K562 (cell line): ENCODE data around the gene CTXND1. TPM values are rescaled to one million over a fixed set of nuclear protein-coding genes. Genes with fewer than 3 reads are reported as not detected.

ENCODE experiments used
- ARID3B ChIP-seq: fragments of 250-450 bp; sonication (Bioruptor Pico); IDR thresholded peaks from 2 replicates; pipeline ENCODE4 v1.4.0; 2020; ENCODE audit warnings: borderline replicate concordance
- BACH1 ChIP-seq: fragments of 200-800 bp; sonication (Bioruptor generic); IDR thresholded peaks from 2 replicates; pipeline ENCODE4 v1.6.1; 2016; ENCODE audit warnings: missing genetic modification characterization, missing compliant biosample characterization
- CREB1 ChIP-seq, 2 experiments: sonication (generic) in 1 of 2; formaldehyde crosslinking in 1 of 2; IDR thresholded peaks; 2 replicates each; pipeline versions ENCODE4 v1.6.1 to v1.8.0; 2012 to 2022; ENCODE audit warnings: inconsistent platforms in 1 of 2, mild to moderate bottlenecking in 1 of 2, missing genetic modification reagents in 1 of 2, moderate library complexity in 1 of 2
- E4F1 ChIP-seq: fragments of 250-450 bp; sonication (Bioruptor Pico); IDR thresholded peaks from 2 replicates; pipeline ENCODE4 v1.5.0; 2021; ENCODE audit warnings: mild to moderate bottlenecking, borderline replicate concordance
- GATA2 ChIP-seq: sonication (generic); formaldehyde crosslinking; IDR thresholded peaks from 2 replicates; pipeline ENCODE4 v1.4.0; 2020; ENCODE audit warnings: mild to moderate bottlenecking, missing genetic modification reagents
- HINFP ChIP-seq: fragments of 450-650 bp; conservative IDR thresholded peaks from 2 replicates; pipeline ENCODE4 v1.6.1; 2016; ENCODE audit warnings: missing genetic modification characterization, low read depth, mild to moderate bottlenecking, control low read depth, missing compliant biosample characterization
- HLTF ChIP-seq: fragments of 450-650 bp; IDR thresholded peaks from 2 replicates; pipeline ENCODE4 v1.6.1; 2016
- TAF7 ChIP-seq: fragments of 450-650 bp; IDR thresholded peaks from 2 replicates; pipeline ENCODE4 v1.6.1; 2016; ENCODE audit warnings: missing genetic modification characterization, missing compliant biosample characterization
- TRIM28 ChIP-seq: fragments of 450-650 bp; IDR thresholded peaks from 2 replicates; pipeline ENCODE4 v1.6.1; 2017
- TSC22D4 ChIP-seq: fragments of 450-650 bp; IDR thresholded peaks from 2 replicates; pipeline ENCODE4 v1.6.1; 2016; ENCODE audit warnings: missing genetic modification characterization, missing biosample characterization, control low read depth
- ZNF407 ChIP-seq: fragments of 450-650 bp; IDR thresholded peaks from 2 replicates; pipeline ENCODE4 v1.6.1; 2016; ENCODE audit warnings: low read depth
- ZNF561 ChIP-seq: fragments of 450-650 bp; formaldehyde crosslinking; conservative IDR thresholded peaks from 2 replicates; pipeline ENCODE4 v1.4.0; 2020; ENCODE audit warnings: mild to moderate bottlenecking, moderate library complexity
- ZNF589 ChIP-seq: fragments of 200-800 bp; sonication (Bioruptor generic); IDR thresholded peaks from 2 replicates; pipeline ENCODE4 v1.6.1; 2016; ENCODE audit warnings: low read depth, missing genetic modification characterization, missing compliant biosample characterization
- polyA plus RNA-seq, 8 experiments: library from polyadenylated mRNA; depleted of rRNA in 4 of 8; stranded (reverse) in 5 of 8; unstranded in 3 of 8; fragments of >200 nt; fragmentation: Nextera tagmentation in 2 of 8; fragmentation: Illumina TruSeq in 1 of 8; extraction: Ambion mirVana in 2 of 8; extraction: Trizol in 1 of 8; gene quantifications; 2 replicates each; pipeline versions ENCODE4 v1.2.1 to v1.2.3, GENCODE V29; 2011 to 2014; ENCODE audit warnings: inconsistent platforms in 1 of 8, missing spikeins in 1 of 8
- total RNA-seq, 7 experiments: library from RNA; depleted of rRNA in 6 of 7; stranded (reverse); fragments of >200 nt in 6 of 7; fragmentation: Illumina TruSeq in 2 of 7; extraction: Trizol in 2 of 7; gene quantifications; 2 replicates each; pipeline versions ENCODE4 v1.2.1 to v1.2.3, GENCODE V29; 2011 to 2021; ENCODE audit warnings: low replicate concordance in 1 of 7

CTXND1 gene
- total and polyA plus RNA-seq, 9 of the 15 experiments (the other 6 are each of a cell fraction or from before 2014, with no cell fraction given), result 0.04 TPM; not detected in 7

- 0 out of 2 replicates have a peak, but pooled peaks have one; percentile 53 for TF ChIP-seq ARID3B
- TF ChIP-seq E4F1 (CRISPR knock-in tag), result 0 out of 2 replicates have a peak, but pooled peaks have one; percentile 20
- TF ChIP-seq GATA2 (CRISPR knock-in tag), result no peak
- no peak for TF ChIP-seq ZNF407
- TF ChIP-seq ZNF589, result peak; percentile 85; the same call in 1 of the 2 replicates
- no peak for TF ChIP-seq ZNF561 (CRISPR knock-in tag)
- TF ChIP-seq TAF7, result peak; percentile 56; the same call in 1 of the 2 replicates
- peak; percentile 98 for TF ChIP-seq BACH1 (tag)
- no peak for TF ChIP-seq CREB1 (IDR thresholded peaks at IDR 0.05)
- TF ChIP-seq CREB1 (CRISPR knock-in tag; IDR thresholded peaks at IDR 0.05), result no peak
- TF ChIP-seq TSC22D4 (tag), result no peak
- no peak for TF ChIP-seq HLTF
- no peak for TF ChIP-seq TRIM28
- no peak for TF ChIP-seq HINFP (tag)
These were observed 91.3 kb downstream of the CTXND1 start (continued) for GRCh38 chr15:80160570-80161156.
